Esophagus squamous epithelium (tissue), 4 donors: ENCODE results near the gene ZNF358.

Experiments used
- CTCF ChIP-seq, 6 experiments: fragments of 450-650 bp in 4 of 6; fragments of 200-600 bp in 2 of 6; sonication (generic) in 2 of 6; IDR thresholded peaks; one replicate each; pipeline ENCODE4 v1.5.1; 2016 to 2019; ENCODE audit warnings: antibody characterized with exemption in 6 of 6, mild to moderate bottlenecking in 4 of 6, moderate library complexity in 4 of 6
- POLR2A ChIP-seq, 4 donors: fragments of 450-650 bp; IDR thresholded peaks; one replicate each; pipeline ENCODE4 v1.6.1; 2017; ENCODE audit warnings: antibody characterized with exemption in 4 of 4, mild to moderate bottlenecking in 4 of 4, moderate library complexity in 3 of 4

GRCh38 chr19:7554990-7555864 lies 39.3 kb downstream of the ZNF358 start:
- TF ChIP-seq CTCF (IDR thresholded peaks at IDR 0.05), result no peak
- no peak for TF ChIP-seq POLR2A (IDR thresholded peaks at IDR 0.05)
